GM12892 (cell line): ENCODE results near the gene JPT2.

Experiments
- POLR2A ChIP-seq: IDR thresholded peaks from 2 replicates; pipeline ENCODE4 v1.6.1; 2011; ENCODE audit warnings: low read depth, low read length, control low read depth
- POLR2AphosphoS5 ChIP-seq: IDR thresholded peaks from 2 replicates; pipeline ENCODE4 v1.6.1; 2011; ENCODE audit warnings: low read depth, low read length, control low read depth
- TAF1 ChIP-seq: IDR thresholded peaks from 2 replicates; pipeline ENCODE4 v1.6.1; 2011; ENCODE audit warnings: low read depth, mild to moderate bottlenecking, control low read depth, low read length, borderline replicate concordance

DNA sequence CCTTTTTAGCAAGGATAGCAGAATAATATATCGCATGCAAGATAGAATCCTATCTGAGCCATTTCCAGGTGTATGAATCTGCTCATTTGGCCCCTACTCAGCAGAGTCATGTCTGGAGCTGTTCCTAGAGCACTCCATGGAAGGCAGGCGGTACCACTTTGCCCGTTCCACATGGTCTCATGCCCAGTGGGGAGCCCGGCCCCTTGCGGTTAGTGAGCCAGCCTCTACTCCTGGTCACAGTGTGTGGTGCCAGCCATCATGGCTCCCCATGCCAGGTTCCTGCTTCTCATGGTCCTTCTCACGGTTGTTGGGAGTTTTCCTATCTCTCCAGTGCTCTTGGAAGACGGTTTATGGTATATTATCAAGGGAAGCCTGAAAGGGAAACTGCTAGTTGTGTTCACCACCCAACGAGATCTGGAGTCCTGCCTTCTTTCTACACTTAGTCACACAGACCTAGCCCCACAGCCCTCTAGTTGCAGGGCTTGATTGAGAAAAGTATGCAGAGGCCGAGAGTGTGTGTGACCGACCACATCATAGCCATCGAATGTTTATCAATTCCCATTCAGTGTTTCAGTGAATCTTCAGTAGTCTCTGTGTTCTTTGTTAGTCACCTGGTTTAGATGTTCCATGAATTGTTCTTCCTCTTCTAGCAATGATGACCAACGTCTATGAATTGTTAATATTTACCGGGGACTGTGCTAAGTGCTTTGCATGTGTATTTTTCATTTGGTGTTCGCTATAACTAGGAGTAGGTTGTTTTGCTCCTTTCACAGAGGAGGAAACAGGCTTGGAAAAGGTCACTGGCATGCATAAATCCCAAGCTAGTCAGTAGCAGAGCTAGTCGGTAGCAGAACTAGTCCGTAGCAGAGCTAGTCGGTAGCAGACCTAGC, 9.6 kb downstream of the JPT2 start:
- no peak for TF ChIP-seq POLR2A
- no peak for TF ChIP-seq POLR2AphosphoS5
- TF ChIP-seq TAF1, result no peak
